ENCODE measurements around the gene WWC1.

Gene WWC1

GRCh38 chr5:168374532-168374931, 83.1 kb downstream of the WWC1 start:
- in situ Hi-C loops (cut with HindIII; ENCODE audit: low sequenced_read_pairs), result no loop called here
- DNase-seq (ENCODE audit: low read depth, low spot score), result no peak
- no peak for TF ChIP-seq CTCF (IDR thresholded peaks at IDR 0.05; ENCODE audit: low read depth, low read length)
- no peak overlapping the region for H3K4me3 ChIP-seq (ENCODE audit: low read depth, low read length)

- in situ Hi-C loops (cut with HindIII; ENCODE audit: low sequenced_read_pairs), result no loop called here
- DNase-seq (ENCODE audit: low read depth, low spot score), result no peak
- TF ChIP-seq CTCF (IDR thresholded peaks at IDR 0.05; ENCODE audit: low read depth, low read length), result no peak
Observed at GRCh38 chr5:168375214-168375613, 83.8 kb downstream of the WWC1 start.

GRCh38 chr5:168377525-168377924, 86.1 kb downstream of the WWC1 start:
- no peak for DNase-seq (ENCODE audit: low read depth, low spot score)
- in situ Hi-C loops (cut with HindIII; ENCODE audit: low sequenced_read_pairs), result no loop called here
- no peak for TF ChIP-seq CTCF (IDR thresholded peaks at IDR 0.05; ENCODE audit: low read depth, low read length)
- H3K4me3 ChIP-seq (ENCODE audit: low read depth, low read length), result no peak overlapping the region

More at GRCh38 chr5:168375214-168375613, 83.8 kb downstream of the WWC1 start:
- no peak overlapping the region for H3K4me3 ChIP-seq (ENCODE audit: low read depth, low read length)

GRCh38 chr5:168378741-168379140, 87.3 kb downstream of the WWC1 start:
- no peak for TF ChIP-seq CTCF (IDR thresholded peaks at IDR 0.05; ENCODE audit: low read depth, low read length)
- no peak overlapping the region for H3K4me3 ChIP-seq (ENCODE audit: low read depth, low read length)
- DNase-seq (ENCODE audit: low read depth, low spot score), result no peak
- in situ Hi-C loops (cut with HindIII; ENCODE audit: low sequenced_read_pairs), result no loop called here

GRCh38 chr5:168382421-168382820, 91.0 kb downstream of the WWC1 start:
- no peak for DNase-seq (ENCODE audit: low read depth, low spot score)
- in situ Hi-C loops (cut with HindIII; ENCODE audit: low sequenced_read_pairs), result no loop called here
- no peak overlapping the region for H3K4me3 ChIP-seq (ENCODE audit: low read depth, low read length)
- TF ChIP-seq CTCF (IDR thresholded peaks at IDR 0.05; ENCODE audit: low read depth, low read length), result no peak

GRCh38 chr5:168390491-168390890, 99.0 kb downstream of the WWC1 start:
- in situ Hi-C loops (cut with HindIII; ENCODE audit: low sequenced_read_pairs), result no loop called here
- TF ChIP-seq CTCF (IDR thresholded peaks at IDR 0.05; ENCODE audit: low read depth, low read length), result no peak
- H3K4me3 ChIP-seq (ENCODE audit: low read depth, low read length), result no peak overlapping the region
- no peak for DNase-seq (ENCODE audit: low read depth, low spot score)

GRCh38 chr5:168393773-168394172, 102.3 kb downstream of the WWC1 start:
- DNase-seq (ENCODE audit: low read depth, low spot score), result no peak
- in situ Hi-C loops (cut with HindIII; ENCODE audit: low sequenced_read_pairs), result no loop called here
- no peak overlapping the region for H3K4me3 ChIP-seq (ENCODE audit: low read depth, low read length)
- TF ChIP-seq CTCF (IDR thresholded peaks at IDR 0.05; ENCODE audit: low read depth, low read length), result no peak

All from astrocyte of the spinal cord (primary cell).